SJCRH30 (cell line): ENCODE measurements around the gene SCAPER. TPM values are rescaled to one million over a fixed set of nuclear protein-coding genes. Genes with fewer than 3 reads are reported as not detected.
A peak's percentile ranks its signal among the peaks of the same experiment; 100 is the strongest.

ENCODE experiments used
- DNase-seq, 2 experiments: peaks; one replicate each; pipeline ENCODE4 v3.0.0-alpha.2; 2015 to 2020
- H3K27ac ChIP-seq: fragments of 250-450 bp; sonication (Bioruptor Pico); 2 replicates; pipeline ENCODE4 v1.5.1; 2020; ENCODE audit warnings: mild to moderate bottlenecking, moderate library complexity
- H3K27me3 ChIP-seq: fragments of 250-450 bp; sonication (Bioruptor Pico); 2 replicates; pipeline ENCODE4 v1.5.1; 2020; ENCODE audit warnings: mild to moderate bottlenecking, moderate library complexity
- H3K36me3 ChIP-seq: fragments of 250-450 bp; sonication (Bioruptor Pico); 2 replicates; pipeline ENCODE4 v1.5.1; 2020; ENCODE audit warnings: mild to moderate bottlenecking, moderate library complexity
- H3K4me1 ChIP-seq: fragments of 250-450 bp; sonication (Bioruptor Pico); 2 replicates; pipeline ENCODE4 v1.5.1; 2020; ENCODE audit warnings: mild to moderate bottlenecking, moderate library complexity
- H3K4me3 ChIP-seq: fragments of 250-450 bp; sonication (Bioruptor Pico); 2 replicates; pipeline ENCODE4 v1.5.1; 2020; ENCODE audit warnings: mild to moderate bottlenecking, moderate library complexity
- H3K9me3 ChIP-seq: fragments of 250-450 bp; sonication (Bioruptor Pico); replicated peaks from 2 replicates; pipeline ENCODE4 v1.5.1; 2020; ENCODE audit warnings: mild to moderate bottlenecking, moderate library complexity
- total RNA-seq: library from RNA; depleted of rRNA; stranded (reverse); fragments of >200 nt; shearing (Covaris generic); gene quantifications from 2 replicates; pipeline ENCODE4 v1.2.3, GENCODE V29; 2014

The SCAPER gene
- total RNA-seq, 1 experiment from 2014 or later: 15.1 TPM

GRCh38 chr15:76386926-76387325 lies 518.2 kb downstream of the SCAPER start:
- no peak overlapping the region for H3K27ac ChIP-seq
- no peak overlapping the region for H3K4me3 ChIP-seq
- H3K27me3 ChIP-seq: no peaks in the 10 kb centered on the region
- DNase-seq: no peak
- H3K4me1 ChIP-seq: no peaks in the 10 kb centered on the region
- no peaks in the 10 kb centered on the region for H3K36me3 ChIP-seq
- no peaks in the 10 kb centered on the region for H3K9me3 ChIP-seq

- Histone ChIP-seq H3K27ac (no peak overlapping the region), H3K4me1 (no peaks in the 10 kb centered on the region), H3K4me3 (no peak overlapping the region), H3K27me3 (no peaks in the 10 kb centered on the region), H3K9me3 (no peaks in the 10 kb centered on the region), H3K36me3 (no peaks in the 10 kb centered on the region)
- no peak for DNase-seq
Observed at GRCh38 chr15:76386178-76386577, 519.0 kb downstream of the SCAPER start.

- Histone ChIP-seq H3K4me3 (no peak overlapping the region), H3K4me1 (no peaks in the 10 kb centered on the region), H3K36me3 (no peaks in the 10 kb centered on the region), H3K9me3 (no peaks in the 10 kb centered on the region), H3K27ac (no peak overlapping the region), H3K27me3 (no peaks in the 10 kb centered on the region)
- no peak for DNase-seq
Observed at GRCh38 chr15:76384409-76384808, 520.7 kb downstream of the SCAPER start.

- Histone ChIP-seq H3K27me3 (no peaks in the 10 kb centered on the region), H3K4me3 (no peak overlapping the region), H3K9me3 (no peaks in the 10 kb centered on the region), H3K4me1 (no peaks in the 10 kb centered on the region), H3K27ac (no peak overlapping the region), H3K36me3 (no peaks in the 10 kb centered on the region)
- DNase-seq: no peak
Observed at GRCh38 chr15:76382987-76383728, 522.0 kb downstream of the SCAPER start.

GRCh38 chr15:76381366-76381765 lies 523.8 kb downstream of the SCAPER start:
- Histone ChIP-seq H3K27ac (no peak overlapping the region), H3K4me3 (no peak overlapping the region), H3K4me1 (no peaks in the 10 kb centered on the region), H3K27me3 (no peaks in the 10 kb centered on the region), H3K9me3 (no peaks in the 10 kb centered on the region), H3K36me3 (no peaks in the 10 kb centered on the region)
- DNase-seq: no peak

- Histone ChIP-seq H3K36me3 (no peaks in the 10 kb centered on the region), H3K27me3 (no peaks in the 10 kb centered on the region), H3K27ac (no peak overlapping the region), H3K4me3 (no peak overlapping the region), H3K9me3 (no peaks in the 10 kb centered on the region), H3K4me1 (no peaks in the 10 kb centered on the region)
- no peak for DNase-seq
Observed at GRCh38 chr15:76380249-76380648, 524.9 kb downstream of the SCAPER start.

GRCh38 chr15:76378691-76379090 lies 526.4 kb downstream of the SCAPER start:
- H3K9me3 ChIP-seq: no peaks in the 10 kb centered on the region
- no peak overlapping the region for H3K4me3 ChIP-seq
- no peak overlapping the region for H3K27ac ChIP-seq
- H3K36me3 ChIP-seq: no peaks in the 10 kb centered on the region
- DNase-seq: no peak
- no peaks in the 10 kb centered on the region for H3K4me1 ChIP-seq
- no peaks in the 10 kb centered on the region for H3K27me3 ChIP-seq

- H3K27me3 ChIP-seq: no peaks in the 10 kb centered on the region
- H3K4me3 ChIP-seq: no peak overlapping the region
- no peaks in the 10 kb centered on the region for H3K9me3 ChIP-seq
- H3K4me1 ChIP-seq: no peaks in the 10 kb centered on the region
- no peak for DNase-seq
- H3K36me3 ChIP-seq: no peaks in the 10 kb centered on the region
- H3K27ac ChIP-seq: no peak overlapping the region
Observed at GRCh38 chr15:76377751-76378150, 527.4 kb downstream of the SCAPER start.

GRCh38 chr15:76377217-76377616 lies 527.9 kb downstream of the SCAPER start:
- Histone ChIP-seq H3K4me1 (no peaks in the 10 kb centered on the region), H3K36me3 (no peaks in the 10 kb centered on the region), H3K27ac (no peak overlapping the region), H3K4me3 (no peak overlapping the region), H3K9me3 (no peaks in the 10 kb centered on the region), H3K27me3 (no peaks in the 10 kb centered on the region)
- no peak for DNase-seq

GRCh38 chr15:76376816-76377215 lies 528.3 kb downstream of the SCAPER start:
- no peak for DNase-seq
- Histone ChIP-seq H3K4me3 (no peak overlapping the region), H3K27ac (no peak overlapping the region), H3K36me3 (no peaks in the 10 kb centered on the region), H3K9me3 (no peaks in the 10 kb centered on the region), H3K27me3 (no peaks in the 10 kb centered on the region), H3K4me1 (no peaks in the 10 kb centered on the region)

- Histone ChIP-seq H3K27me3 (no peaks in the 10 kb centered on the region), H3K9me3 (no peaks in the 10 kb centered on the region), H3K36me3 (no peaks in the 10 kb centered on the region), H3K4me1 (no peaks in the 10 kb centered on the region), H3K4me3 (no peak overlapping the region), H3K27ac (no peak overlapping the region)
- no peak for DNase-seq
Observed at GRCh38 chr15:76376029-76376428, 529.1 kb downstream of the SCAPER start.

- H3K9me3 ChIP-seq: no peaks in the 10 kb centered on the region
- no peaks in the 10 kb centered on the region for H3K36me3 ChIP-seq
- no peak overlapping the region for H3K4me3 ChIP-seq
- no peaks in the 10 kb centered on the region for H3K4me1 ChIP-seq
- no peak overlapping the region for H3K27ac ChIP-seq
- no peak for DNase-seq
- no peaks in the 10 kb centered on the region for H3K27me3 ChIP-seq
Observed at GRCh38 chr15:76368122-76368621, 537.0 kb downstream of the SCAPER start.

GRCh38 chr15:76366714-76367113 lies 538.4 kb downstream of the SCAPER start:
- no peaks in the 10 kb centered on the region for H3K27me3 ChIP-seq
- no peak overlapping the region for H3K4me3 ChIP-seq
- no peak for DNase-seq
- no peaks in the 10 kb centered on the region for H3K4me1 ChIP-seq
- H3K36me3 ChIP-seq: no peaks in the 10 kb centered on the region
- no peaks in the 10 kb centered on the region for H3K9me3 ChIP-seq
- H3K27ac ChIP-seq: no peak overlapping the region

GRCh38 chr15:76363251-76363650 lies 541.9 kb downstream of the SCAPER start:
- H3K27ac ChIP-seq: no peak overlapping the region
- no peak overlapping the region for H3K4me3 ChIP-seq
- DNase-seq: peak in 1 of 2 experiments; percentile 16

GRCh38 chr15:76360416-76360815 lies 544.7 kb downstream of the SCAPER start:
- Histone ChIP-seq H3K27ac (no peak overlapping the region), H3K9me3 (no peaks in the 10 kb centered on the region), H3K4me1 (no peaks in the 10 kb centered on the region), H3K36me3 (no peaks in the 10 kb centered on the region), H3K27me3 (no peaks in the 10 kb centered on the region), H3K4me3 (no peak overlapping the region)
- DNase-seq: no peak

More at GRCh38 chr15:76363251-76363650, 541.9 kb downstream of the SCAPER start:
- Histone ChIP-seq H3K9me3 (no peaks in the 10 kb centered on the region), H3K4me1 (no peaks in the 10 kb centered on the region), H3K36me3 (no peaks in the 10 kb centered on the region), H3K27me3 (no peaks in the 10 kb centered on the region)

- no peak overlapping the region for H3K27ac ChIP-seq
- no peaks in the 10 kb centered on the region for H3K27me3 ChIP-seq
- H3K4me3 ChIP-seq: no peak overlapping the region
- no peaks in the 10 kb centered on the region for H3K36me3 ChIP-seq
- no peaks in the 10 kb centered on the region for H3K4me1 ChIP-seq
- DNase-seq: no peak
- no peaks in the 10 kb centered on the region for H3K9me3 ChIP-seq
Observed at GRCh38 chr15:76359152-76359551, 546.0 kb downstream of the SCAPER start.
